OCI-LY7 (cell line): ENCODE measurements around the gene KCNMA1.

Experiments used
- CTCF ChIP-seq: fragments of 200-600 bp; sonication (generic); conservative IDR thresholded peaks from 2 replicates; pipeline ENCODE4 v1.5.1; 2014; ENCODE audit warnings: mild to moderate bottlenecking, antibody characterized with exemption, low read length, moderate library complexity, mixed read lengths
- EZH2phosphoT487 ChIP-seq: fragments of 200-600 bp; sonication (generic); IDR thresholded peaks from 2 replicates; pipeline ENCODE4 v1.6.1; 2018; ENCODE audit warnings: low read depth, borderline replicate concordance, mild to moderate bottlenecking, mixed run types, antibody characterized with exemption, low read length, moderate library complexity, mixed read lengths

DNA sequence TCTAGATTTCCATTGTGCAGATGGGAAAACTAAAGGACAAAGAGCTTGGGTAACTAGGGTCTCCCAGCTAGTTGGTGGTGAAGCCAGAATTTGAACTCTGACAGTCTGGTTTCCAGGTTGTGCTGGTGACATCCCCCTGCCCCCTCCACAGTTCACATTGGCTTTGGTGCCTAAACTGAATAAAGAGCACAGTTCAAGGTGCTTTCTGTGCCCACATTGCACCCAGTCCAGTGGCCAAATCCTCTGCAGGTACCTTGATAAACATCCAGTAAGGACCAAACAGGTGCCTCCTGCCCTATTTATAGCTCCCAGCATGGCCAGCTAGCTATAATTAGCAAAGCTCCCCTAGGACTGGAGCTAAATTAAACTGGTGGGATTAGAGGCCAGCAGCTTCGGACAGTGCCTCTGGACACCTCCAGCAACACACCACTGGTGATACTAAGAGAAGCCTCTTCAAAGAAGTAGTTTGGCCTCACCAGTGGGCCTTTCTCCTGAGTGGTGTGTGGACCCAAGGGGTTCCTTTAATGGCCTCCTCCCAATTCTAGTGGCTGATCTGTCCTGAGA lies 59.9 kb downstream of the KCNMA1 start:
- TF ChIP-seq CTCF, result no peak
- no peak for TF ChIP-seq EZH2phosphoT487
